ENCODE measurements around the gene TTLL10. TPM values are rescaled to one million over a fixed set of nuclear protein-coding genes. Genes with fewer than 3 reads are reported as not detected.

The TTLL10 gene
- total and polyA plus RNA-seq, 4 experiments from 2014 or later = 0.27 to 0.45 TPM; not detected in 2

DNA sequence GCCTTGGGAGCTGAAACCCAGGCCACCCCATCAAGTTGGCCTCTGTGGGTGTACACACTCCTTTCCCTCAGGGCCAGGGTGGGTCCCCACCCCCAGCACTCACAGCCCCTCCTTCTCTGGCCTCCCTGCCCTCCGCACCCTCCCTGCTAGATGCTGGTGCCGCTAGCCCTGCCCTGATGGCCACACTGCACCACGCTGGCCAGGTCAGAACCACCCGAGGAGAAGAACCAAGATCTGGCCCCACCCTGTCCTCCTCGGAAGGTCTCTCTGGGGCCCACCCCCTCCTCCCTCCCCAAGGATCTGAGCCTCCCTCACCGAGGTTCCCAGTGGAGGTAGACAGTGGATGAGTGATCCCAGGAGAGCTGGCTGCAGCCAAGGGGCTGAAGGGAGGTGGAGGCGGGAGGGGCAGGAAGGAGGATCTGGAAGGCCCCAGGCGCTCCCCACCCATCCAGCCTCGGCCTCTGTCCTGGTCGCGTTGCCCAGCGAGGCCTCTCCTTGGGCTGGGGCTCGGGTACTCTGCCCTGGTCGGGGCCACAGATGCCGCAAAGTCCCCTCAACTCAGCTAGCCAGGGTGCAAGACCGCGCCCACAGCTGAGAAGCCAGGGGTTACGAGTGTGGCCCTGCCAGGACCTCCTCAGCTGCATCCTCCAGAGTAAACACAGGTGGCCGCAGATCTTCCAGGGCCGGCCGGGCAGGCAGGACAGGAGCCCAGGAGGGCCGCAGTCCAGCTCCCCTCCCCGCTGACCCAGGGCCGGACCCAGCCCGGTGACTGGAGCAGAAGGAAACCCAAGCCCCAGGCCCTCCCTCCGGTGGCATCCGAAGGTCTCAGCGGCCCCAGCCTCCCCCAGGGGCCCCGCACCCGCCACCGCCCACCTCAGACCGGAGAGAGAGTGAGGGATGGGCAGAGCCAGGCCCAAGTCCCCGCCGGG is 63.5 kb downstream of the TTLL10 start:
- Mint-ChIP-seq H3K9me3 (no peaks in the 10 kb centered on the region), H3K36me3 (peaks cover 0 to 6% of the 10 kb centered on the region in 2 donors), H3K27ac (no peak overlapping the region), H3K4me1 (peaks cover 4 to 21% (median 14%) of the 10 kb centered on the region in 4 donors), H3K27me3 (no peaks in the 10 kb centered on the region), H3K4me3 (no peak overlapping the region)
- Histone ChIP-seq H3K4me1 (ENCODE audit: insufficient read depth, low read length) (peaks cover 19% of the 10 kb centered on the region), H3K4me3 (ENCODE audit: low read length in 2 of 2) (no peak overlapping the region), H3K27me3 (ENCODE audit: insufficient read depth, low read length) (no peaks in the 10 kb centered on the region), H3K9me3 (ENCODE audit: control insufficient read depth in 1 of 2, low read length in 2 of 2) (no peaks in the 10 kb centered on the region), H3K36me3 (ENCODE audit: insufficient read depth, low read length) (no peaks in the 10 kb centered on the region), H3K27ac (ENCODE audit: low read depth, low read length) (no peak overlapping the region)
- POLR2A ChIA-PET (ENCODE audit: partially characterized antibody) = interaction anchor here (0.6 to 0.7 kb wide), 2 partner anchors 9 to 119 kb away, joined by 3 read pairs; no protein-coding TSS in a partner anchor
- no peak for DNase-seq
- CTCF ChIA-PET (ENCODE audit: partially characterized antibody) = interaction anchor here (1.8 kb wide), 1 partner anchor 115 kb away, joined by 5 read pairs; no protein-coding TSS in a partner anchor
- intact Hi-C loops (cut with micrococcal nuclease) = no loop called here

GRCh38 chr1:1237874-1238701 is 64.4 kb downstream of the TTLL10 start:
- H3K36me3 Mint-ChIP-seq = peaks cover 0 to 6% of the 10 kb centered on the region in 2 donors
- CTCF ChIA-PET (ENCODE audit: partially characterized antibody) = interaction anchor here (1.3 to 1.8 kb wide), 2 partner anchors 116 to 118 kb away, joined by 3 to 5 read pairs; no protein-coding TSS in a partner anchor
- H3K27me3 Mint-ChIP-seq = no peaks in the 10 kb centered on the region
- no peak overlapping the region for H3K27ac Mint-ChIP-seq
- no peaks in the 10 kb centered on the region for H3K27me3 ChIP-seq (ENCODE audit: insufficient read depth, low read length)
- peaks cover 13% of the 10 kb centered on the region for H3K4me1 ChIP-seq (ENCODE audit: insufficient read depth, low read length)
- intact Hi-C loops (cut with micrococcal nuclease) = no loop called here
- no peaks in the 10 kb centered on the region for H3K9me3 ChIP-seq (ENCODE audit: control insufficient read depth in 1 of 2, low read length in 2 of 2)
- no peaks in the 10 kb centered on the region for H3K36me3 ChIP-seq (ENCODE audit: insufficient read depth, low read length)
- no peaks in the 10 kb centered on the region for H3K9me3 Mint-ChIP-seq
- H3K27ac ChIP-seq (ENCODE audit: low read depth, low read length) = no peak overlapping the region
- no peak overlapping the region for H3K4me3 ChIP-seq (ENCODE audit: low read length in 2 of 2)
- POLR2A ChIA-PET (ENCODE audit: partially characterized antibody) = interaction anchor here (0.6 to 1.2 kb wide), 3 partner anchors 10 to 120 kb away, joined by 3 read pairs; no protein-coding TSS in a partner anchor
- no peak overlapping the region for H3K4me3 Mint-ChIP-seq
- peaks cover 4 to 21% (median 12%) of the 10 kb centered on the region in 4 donors for H3K4me1 Mint-ChIP-seq
- DNase-seq = no peak

GRCh38 chr1:1238702-1239178 is 65.1 kb downstream of the TTLL10 start:
- no peak overlapping the region for H3K4me3 ChIP-seq (ENCODE audit: low read length in 2 of 2)
- H3K27me3 ChIP-seq (ENCODE audit: insufficient read depth, low read length) = no peaks in the 10 kb centered on the region
- Mint-ChIP-seq H3K27me3 (no peaks in the 10 kb centered on the region), H3K9me3 (no peaks in the 10 kb centered on the region), H3K4me3 (no peak overlapping the region), H3K4me1 (peaks cover under 1 to 15% (median 8%) of the 10 kb centered on the region in 4 donors), H3K36me3 (peaks cover 0 to 3% of the 10 kb centered on the region in 2 donors), H3K27ac (no peak overlapping the region)
- H3K27ac ChIP-seq (ENCODE audit: low read depth, low read length) = no peak overlapping the region
- H3K9me3 ChIP-seq (ENCODE audit: control insufficient read depth in 1 of 2, low read length in 2 of 2) = no peaks in the 10 kb centered on the region
- intact Hi-C loops (cut with micrococcal nuclease) = no loop called here
- H3K36me3 ChIP-seq (ENCODE audit: insufficient read depth, low read length) = no peaks in the 10 kb centered on the region
- ChIA-PET CTCF (ENCODE audit: partially characterized antibody) (interaction anchor here (1.3 kb wide), 1 partner anchor 118 kb away, joined by 3 read pairs; no protein-coding TSS in a partner anchor), POLR2A (ENCODE audit: partially characterized antibody) (interaction anchor here (1.2 kb wide), 1 partner anchor 116 kb away, joined by 3 read pairs; no protein-coding TSS in a partner anchor)
- peaks cover 7% of the 10 kb centered on the region for H3K4me1 ChIP-seq (ENCODE audit: insufficient read depth, low read length)
- no peak for DNase-seq

DNA sequence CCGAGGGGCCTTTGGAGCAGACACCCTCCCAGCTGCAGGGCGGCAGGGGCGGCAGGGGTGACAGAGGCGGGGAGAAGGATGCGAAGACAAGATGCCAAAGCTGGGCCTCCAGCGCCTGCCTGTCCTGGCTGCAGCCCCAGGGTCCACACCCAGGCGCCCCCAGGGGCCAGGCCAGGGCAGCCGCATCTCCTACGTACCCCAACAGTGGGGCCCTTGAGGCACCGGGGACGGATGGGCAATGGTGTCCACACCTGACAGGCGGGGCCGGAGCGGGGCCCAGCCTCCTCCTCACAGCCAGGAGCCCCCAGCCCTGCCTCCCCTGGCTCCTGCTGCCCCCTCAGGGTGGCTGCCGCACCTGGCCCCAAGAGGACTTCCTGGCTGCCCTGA is 65.5 kb downstream of the TTLL10 start:
- Mint-ChIP-seq H3K36me3 (peaks cover 0 to 3% of the 10 kb centered on the region in 2 donors), H3K27me3 (no peaks in the 10 kb centered on the region), H3K9me3 (no peaks in the 10 kb centered on the region), H3K4me1 (peaks cover 0 to 10% (median 4%) of the 10 kb centered on the region in 4 donors), H3K4me3 (no peak overlapping the region), H3K27ac (no peak overlapping the region)
- H3K4me1 ChIP-seq (ENCODE audit: insufficient read depth, low read length) = peaks cover 3% of the 10 kb centered on the region
- H3K4me3 ChIP-seq (ENCODE audit: low read length in 2 of 2) = no peak overlapping the region
- no peak overlapping the region for H3K27ac ChIP-seq (ENCODE audit: low read depth, low read length)
- no peaks in the 10 kb centered on the region for H3K9me3 ChIP-seq (ENCODE audit: control insufficient read depth in 1 of 2, low read length in 2 of 2)
- ChIA-PET CTCF (ENCODE audit: partially characterized antibody) (interaction anchor here (1.3 kb wide), 1 partner anchor 119 kb away, joined by 3 read pairs; no protein-coding TSS in a partner anchor), POLR2A (ENCODE audit: partially characterized antibody) (no interaction called here)
- intact Hi-C loops (cut with micrococcal nuclease) = no loop called here
- no peaks in the 10 kb centered on the region for H3K27me3 ChIP-seq (ENCODE audit: insufficient read depth, low read length)
- H3K36me3 ChIP-seq (ENCODE audit: insufficient read depth, low read length) = no peaks in the 10 kb centered on the region
- no peak for DNase-seq

GRCh38 chr1:1239614-1240347 is 66.1 kb downstream of the TTLL10 start:
- H3K27me3 ChIP-seq (ENCODE audit: insufficient read depth, low read length) = no peaks in the 10 kb centered on the region
- Mint-ChIP-seq H3K4me3 (no peak overlapping the region), H3K9me3 (no peaks in the 10 kb centered on the region), H3K27me3 (no peaks in the 10 kb centered on the region), H3K4me1 (peaks cover 0 to 5% (median 0%) of the 10 kb centered on the region in 4 donors), H3K27ac (no peak overlapping the region), H3K36me3 (no peaks in the 10 kb centered on the region)
- no peaks in the 10 kb centered on the region for H3K36me3 ChIP-seq (ENCODE audit: insufficient read depth, low read length)
- H3K27ac ChIP-seq (ENCODE audit: low read depth, low read length) = no peak overlapping the region
- intact Hi-C loops (cut with micrococcal nuclease) = no loop called here
- ChIA-PET CTCF (ENCODE audit: partially characterized antibody) (interaction anchor here (1.3 kb wide), 1 partner anchor 119 kb away, joined by 3 read pairs; no protein-coding TSS in a partner anchor), POLR2A (ENCODE audit: partially characterized antibody) (no interaction called here)
- DNase-seq = no peak
- H3K9me3 ChIP-seq (ENCODE audit: control insufficient read depth in 1 of 2, low read length in 2 of 2) = no peaks in the 10 kb centered on the region
- peaks cover under 1% of the 10 kb centered on the region for H3K4me1 ChIP-seq (ENCODE audit: insufficient read depth, low read length)
- H3K4me3 ChIP-seq (ENCODE audit: low read length in 2 of 2) = no peak overlapping the region

DNA sequence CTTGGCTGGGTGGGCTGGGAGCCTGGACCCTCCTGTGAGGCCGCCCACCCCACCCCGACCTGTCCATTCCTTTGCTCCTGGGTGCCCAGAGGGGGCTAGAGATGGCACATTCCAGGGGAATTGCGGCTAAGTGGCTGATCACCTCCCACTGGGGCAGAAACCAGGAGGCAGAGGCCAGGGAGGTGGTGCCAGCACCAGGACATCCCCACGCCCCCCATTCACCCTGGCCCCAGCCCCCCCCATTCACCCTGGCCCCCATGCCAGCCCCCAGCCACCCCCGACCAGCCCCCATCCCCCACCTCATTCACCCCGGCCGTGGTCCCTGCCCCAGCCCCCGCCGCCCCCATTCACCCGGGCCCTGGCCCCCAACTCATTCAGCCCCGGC is 66.7 kb downstream of the TTLL10 start:
- no peak overlapping the region for H3K4me3 ChIP-seq (ENCODE audit: low read length in 2 of 2)
- no peak for DNase-seq
- H3K27me3 ChIP-seq (ENCODE audit: insufficient read depth, low read length) = no peaks in the 10 kb centered on the region
- no peaks in the 10 kb centered on the region for H3K4me1 ChIP-seq (ENCODE audit: insufficient read depth, low read length)
- CTCF ChIA-PET (ENCODE audit: partially characterized antibody) = no interaction called here
- Mint-ChIP-seq H3K9me3 (no peaks in the 10 kb centered on the region), H3K4me1 (no peaks in the 10 kb centered on the region), H3K36me3 (no peaks in the 10 kb centered on the region), H3K27me3 (no peaks in the 10 kb centered on the region), H3K4me3 (no peak overlapping the region), H3K27ac (no peak overlapping the region)
- POLR2A ChIA-PET (ENCODE audit: partially characterized antibody) = no interaction called here
- intact Hi-C loops (cut with micrococcal nuclease) = no loop called here
- no peaks in the 10 kb centered on the region for H3K36me3 ChIP-seq (ENCODE audit: insufficient read depth, low read length)
- no peak overlapping the region for H3K27ac ChIP-seq (ENCODE audit: low read depth, low read length)
- H3K9me3 ChIP-seq (ENCODE audit: control insufficient read depth in 1 of 2, low read length in 2 of 2) = no peaks in the 10 kb centered on the region
